Breast epithelium (tissue), 3 donors: ENCODE results near the gene FAT2.

Experiments
- CTCF ChIP-seq, 3 donors: fragments of 450-650 bp; IDR thresholded peaks; one replicate each; pipeline ENCODE4 v1.5.1; 2016 to 2017; ENCODE audit warnings: antibody characterized with exemption in 3 of 3, mild to moderate bottlenecking in 3 of 3, moderate library complexity in 3 of 3
- POLR2A ChIP-seq: fragments of 450-650 bp; IDR thresholded peaks from one replicate; pipeline ENCODE4 v1.6.1; 2016; ENCODE audit warnings: antibody characterized with exemption, mild to moderate bottlenecking, moderate library complexity
- POLR2AphosphoS5 ChIP-seq, 3 donors: sonication (generic); formaldehyde crosslinking; IDR thresholded peaks; one replicate each; pipeline ENCODE4 v1.6.1; 2017; ENCODE audit warnings: antibody characterized with exemption in 3 of 3

- TF ChIP-seq CTCF (IDR thresholded peaks at IDR 0.05) (no peak), POLR2A (no peak), POLR2AphosphoS5 (IDR thresholded peaks at IDR 0.05) (no peak)
These were observed 23.4 kb upstream of the FAT2 start for GRCh38 chr5:151614565-151614964.
